Tibial artery (tissue), 4 donors: ENCODE data around the gene C1QTNF4.
A peak's percentile ranks its signal among the peaks of the same experiment; 100 is the strongest.

ENCODE experiments used
- DNase-seq, 2 donors: peaks; one replicate each; pipeline ENCODE4 v3.0.0-alpha.2; 2019
- H3K27ac ChIP-seq, 2 donors: fragments of 200-600 bp; sonication (generic) in 1 of 2; 1 replicate in 1 of 2; 2 replicates in 1 of 2; pipeline ENCODE4 v1.5.1; 2018 to 2019; ENCODE audit warnings: mild to moderate bottlenecking in 1 of 2
- H3K27me3 ChIP-seq, 2 donors: fragments of 200-600 bp; sonication (generic) in 1 of 2; one replicate each; pipeline versions ENCODE4 v1.5.1 to v1.6.0; 2016 to 2019
- H3K36me3 ChIP-seq, 3 donors: fragments of 200-600 bp; sonication (generic) in 2 of 3; one replicate each; pipeline ENCODE4 v1.5.1; 2016 to 2019; ENCODE audit warnings: mild to moderate bottlenecking in 2 of 3
- H3K4me1 ChIP-seq, 4 donors: fragments of 200-600 bp; sonication (generic) in 2 of 4; 1 replicate in 3 of 4; 2 replicates in 1 of 4; pipeline ENCODE4 v1.5.1; 2016 to 2019
- H3K4me3 ChIP-seq, 2 donors: fragments of 200-600 bp; sonication (generic) in 1 of 2; 1 replicate in 1 of 2; 2 replicates in 1 of 2; pipeline ENCODE4 v1.5.1; 2018 to 2019; ENCODE audit warnings: mild to moderate bottlenecking in 2 of 2
- H3K9me3 ChIP-seq, 3 donors: fragments of 200-600 bp; sonication (generic) in 1 of 3; one replicate each; pipeline ENCODE4 v1.5.1; 2016 to 2019
- CTCF ChIP-seq, 2 experiments: fragments of 200-600 bp in 1 of 2; fragments of 450-650 bp in 1 of 2; IDR thresholded peaks; one replicate each; pipeline ENCODE4 v1.5.1; 2017 to 2019; ENCODE audit warnings: antibody characterized with exemption in 2 of 2, mild to moderate bottlenecking in 1 of 2, moderate library complexity in 1 of 2
- intact Hi-C: fragments of 100-400 bp; cut with DNase I; formaldehyde crosslinking; loops from one replicate; pipeline ENCODE4 v1.15.0; 2023; ENCODE audit warnings: low total_unique reads

The C1QTNF4 gene

GRCh38 chr11:47628026-47628425 is 33.8 kb upstream of the C1QTNF4 start:
- Histone ChIP-seq H3K36me3 (peaks cover 83 to 98% (median 84%) of the 10 kb centered on the region in 3 donors), H3K9me3 (no peaks in the 10 kb centered on the region), H3K4me1 (no peaks in the 10 kb centered on the region), H3K27me3 (no peaks in the 10 kb centered on the region), H3K4me3 (no peak overlapping the region), H3K27ac (no peak overlapping the region)
- intact Hi-C loops = no loop called here
- TF ChIP-seq CTCF (IDR thresholded peaks at IDR 0.05) = no peak
- no peak for DNase-seq

DNA sequence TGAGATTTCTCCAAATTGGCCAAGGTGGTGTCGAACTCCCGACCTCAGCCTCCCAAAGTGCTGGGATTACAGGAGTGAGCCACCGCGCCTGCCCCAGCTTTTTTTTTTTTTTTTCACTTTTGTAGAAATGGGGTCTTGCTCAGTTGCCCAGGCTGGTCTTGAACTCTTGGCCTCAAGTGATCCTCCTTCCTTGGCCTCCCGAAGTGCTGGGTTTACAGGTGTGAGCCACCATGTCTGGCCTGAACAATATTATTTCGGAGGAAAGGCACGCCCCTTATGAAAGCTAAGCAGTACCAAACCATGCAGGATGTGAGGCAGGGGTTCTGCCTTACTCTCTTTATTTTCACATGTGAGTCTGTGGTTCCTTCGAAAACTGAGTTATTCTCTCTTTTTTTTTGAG is 32.0 kb upstream of the C1QTNF4 start:
- Histone ChIP-seq H3K27ac (no peak overlapping the region), H3K27me3 (no peaks in the 10 kb centered on the region), H3K4me3 (no peak overlapping the region), H3K4me1 (no peaks in the 10 kb centered on the region), H3K9me3 (no peaks in the 10 kb centered on the region), H3K36me3 (peaks cover 86 to 98% (median 91%) of the 10 kb centered on the region in 3 donors)
- DNase-seq = no peak
- no peak for TF ChIP-seq CTCF (IDR thresholded peaks at IDR 0.05)
- intact Hi-C loops = no loop called here

DNA sequence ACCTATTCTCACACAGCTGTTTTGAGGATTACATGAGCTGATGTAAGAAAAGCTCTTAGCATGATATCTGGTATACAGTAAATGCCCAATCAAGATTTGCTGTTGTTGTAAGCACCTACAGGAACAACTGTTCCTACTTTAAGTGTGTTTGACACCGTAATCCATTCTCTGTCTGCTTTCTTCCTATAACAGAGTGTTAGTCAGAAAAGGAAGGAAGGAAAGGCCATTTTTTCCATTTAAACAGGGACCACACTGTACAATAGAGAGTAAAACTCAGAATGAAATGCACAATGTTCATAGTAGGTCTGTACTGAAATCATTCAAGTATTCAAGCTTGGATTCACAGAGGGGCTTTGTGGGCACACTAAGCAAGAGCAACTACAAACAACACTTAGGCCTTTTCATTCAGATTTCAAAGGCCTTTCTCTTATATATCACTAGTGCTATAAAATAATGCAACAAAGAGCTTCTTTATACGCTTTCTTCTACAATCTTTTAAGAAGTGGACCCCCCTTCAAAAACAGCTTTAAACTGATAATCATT is 26.7 kb upstream of the C1QTNF4 start:
- no peak overlapping the region for H3K4me3 ChIP-seq
- H3K27me3 ChIP-seq = no peaks in the 10 kb centered on the region
- no peak for DNase-seq
- intact Hi-C loops = no loop called here
- no peaks in the 10 kb centered on the region for H3K9me3 ChIP-seq
- peaks cover 63 to 93% (median 70%) of the 10 kb centered on the region in 3 donors for H3K36me3 ChIP-seq
- no peak overlapping the region for H3K27ac ChIP-seq
- no peak for TF ChIP-seq CTCF (IDR thresholded peaks at IDR 0.05)
- no peaks in the 10 kb centered on the region for H3K4me1 ChIP-seq

GRCh38 chr11:47617417-47617809 is 23.2 kb upstream of the C1QTNF4 start:
- H3K36me3 ChIP-seq = peaks cover 35 to 66% (median 47%) of the 10 kb centered on the region in 3 donors
- no peaks in the 10 kb centered on the region for H3K9me3 ChIP-seq
- H3K4me1 ChIP-seq = no peaks in the 10 kb centered on the region
- intact Hi-C loops = no loop called here
- H3K27ac ChIP-seq = no peak overlapping the region
- H3K4me3 ChIP-seq = no peak overlapping the region
- TF ChIP-seq CTCF (IDR thresholded peaks at IDR 0.05) = no peak
- no peaks in the 10 kb centered on the region for H3K27me3 ChIP-seq
- no peak for DNase-seq

DNA sequence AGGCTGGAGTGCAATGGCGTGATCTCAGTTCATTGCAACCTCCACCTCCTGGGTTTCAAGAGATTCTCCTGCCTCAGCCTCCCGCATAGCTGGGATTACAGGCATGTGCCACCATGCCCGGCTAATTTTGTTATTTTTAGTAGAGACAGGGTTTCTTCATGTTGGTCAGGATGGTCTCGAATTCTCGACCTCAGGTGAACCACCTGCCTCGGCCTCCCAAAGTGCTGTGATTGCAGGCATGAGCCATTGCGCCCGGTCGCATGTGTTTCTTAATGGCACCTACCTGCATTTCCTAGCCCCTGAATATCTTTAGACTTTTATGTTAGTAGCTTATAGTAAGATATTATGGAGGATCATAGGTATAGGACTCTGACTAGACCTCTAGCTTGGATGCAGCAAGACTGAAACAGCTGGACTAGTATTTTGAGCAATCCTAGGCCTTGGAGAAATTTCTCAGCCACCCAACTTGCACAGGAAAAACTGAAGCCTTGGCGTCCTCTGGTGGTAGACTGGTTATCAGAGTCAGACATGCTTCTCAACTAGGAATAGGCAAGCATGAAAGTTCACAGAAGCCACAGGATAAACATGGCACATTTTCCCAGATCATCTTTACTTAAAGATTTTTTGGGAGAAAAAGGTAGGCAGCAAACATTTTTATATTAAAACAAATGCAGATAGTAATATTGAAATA is 22.7 kb upstream of the C1QTNF4 start:
- H3K36me3 ChIP-seq = peaks cover 30 to 61% (median 42%) of the 10 kb centered on the region in 3 donors
- TF ChIP-seq CTCF (IDR thresholded peaks at IDR 0.05) = peak; percentile 47 to 48
- DNase-seq = peak in 1 of 2 donors; percentile 64
- H3K4me3 ChIP-seq = no peak overlapping the region
- intact Hi-C loops = no loop called here
- H3K27ac ChIP-seq = no peak overlapping the region
- no peaks in the 10 kb centered on the region for H3K4me1 ChIP-seq
- H3K27me3 ChIP-seq = no peaks in the 10 kb centered on the region
- H3K9me3 ChIP-seq = no peaks in the 10 kb centered on the region
